Choroid plexus epithelial cell (primary cell): ENCODE measurements around the gene SFMBT2.

Experiments
- DNase-seq: peaks from one replicate; pipeline ENCODE4 v3.0.0-alpha.2; 2010; ENCODE audit warnings: low read depth
- H3K4me3 ChIP-seq: 2 replicates; pipeline ENCODE4 v1.5.1; 2011; ENCODE audit warnings: low read depth, mild to moderate bottlenecking, control low read depth, low read length, moderate library complexity
- CTCF ChIP-seq: conservative IDR thresholded peaks from 2 replicates; pipeline ENCODE4 v1.5.1; 2011; ENCODE audit warnings: low read depth, mild to moderate bottlenecking, control low read depth, inconsistent platforms, low read length, moderate library complexity

The SFMBT2 gene

DNA sequence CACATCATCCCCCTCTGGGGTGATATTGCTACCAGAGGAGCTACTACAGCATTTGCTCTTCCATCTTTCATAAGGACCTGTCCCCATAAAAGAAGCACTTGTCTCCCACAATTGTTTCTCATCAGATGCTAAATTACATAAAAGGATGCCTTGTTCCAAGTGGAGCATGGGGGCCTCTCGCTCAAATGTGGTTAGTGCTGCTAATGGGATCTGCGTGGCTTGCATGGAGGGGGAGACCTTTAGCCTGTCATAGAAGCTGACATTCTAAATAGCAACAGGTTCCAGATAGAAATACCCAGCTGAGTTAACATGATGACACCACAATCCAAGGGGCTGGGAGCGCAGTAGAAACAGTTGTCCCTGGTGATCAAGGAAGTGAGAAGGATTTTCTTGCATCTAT lies 257.9 kb downstream of the SFMBT2 start:
- DNase-seq = no peak
- no peak for TF ChIP-seq CTCF
- H3K4me3 ChIP-seq = no peak overlapping the region

DNA sequence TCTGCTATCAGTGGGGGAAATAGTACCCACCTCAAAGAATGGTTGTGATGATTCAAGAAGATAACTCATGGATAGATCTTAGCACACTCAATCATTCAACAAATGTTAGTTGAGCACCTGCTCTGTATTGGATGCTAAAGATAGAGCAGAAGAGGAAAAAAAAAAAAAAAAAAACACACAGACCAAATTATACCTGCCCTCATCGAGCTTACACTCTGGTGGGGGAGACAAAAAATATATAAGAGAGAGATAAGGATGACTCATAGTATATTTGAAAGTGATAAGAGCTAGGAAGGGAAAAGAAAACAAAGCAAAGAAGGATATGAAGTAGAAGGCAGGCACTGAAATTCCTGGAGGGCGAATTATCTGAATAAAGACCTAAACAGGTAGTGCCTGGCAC lies 258.5 kb downstream of the SFMBT2 start:
- no peak for TF ChIP-seq CTCF
- DNase-seq = no peak
- no peak overlapping the region for H3K4me3 ChIP-seq

- TF ChIP-seq CTCF = no peak
- H3K4me3 ChIP-seq = no peak overlapping the region
- DNase-seq = no peak
Observed at GRCh38 chr10:7151538-7151937, 259.3 kb downstream of the SFMBT2 start.

GRCh38 chr10:7150349-7150748 lies 260.5 kb downstream of the SFMBT2 start:
- H3K4me3 ChIP-seq = no peak overlapping the region
- DNase-seq = no peak
- no peak for TF ChIP-seq CTCF

- DNase-seq = no peak
- no peak for TF ChIP-seq CTCF
- no peak overlapping the region for H3K4me3 ChIP-seq
Observed at GRCh38 chr10:7146189-7146588, 264.6 kb downstream of the SFMBT2 start.

GRCh38 chr10:7136016-7136415 lies 274.8 kb downstream of the SFMBT2 start:
- no peak overlapping the region for H3K4me3 ChIP-seq
- TF ChIP-seq CTCF = no peak
- DNase-seq = no peak

DNA sequence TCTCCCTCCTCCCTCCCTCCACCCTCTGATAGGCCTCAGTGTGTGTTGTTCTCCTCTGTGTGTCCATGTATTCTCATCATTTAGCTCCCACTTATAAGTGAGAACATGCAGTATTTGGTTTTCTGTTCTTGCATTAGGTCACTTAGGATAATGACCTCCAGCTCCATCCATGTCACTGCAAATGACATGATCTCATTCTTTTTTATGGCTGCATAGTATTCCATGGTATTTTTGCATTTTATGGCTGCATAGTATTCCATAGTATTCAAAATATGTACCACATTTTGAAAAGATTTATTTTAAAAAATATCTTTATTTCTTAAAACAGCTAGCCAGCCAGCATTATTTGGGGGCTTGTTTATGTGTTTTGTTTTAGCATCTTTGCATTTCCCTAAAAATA lies 275.6 kb downstream of the SFMBT2 start:
- no peak overlapping the region for H3K4me3 ChIP-seq
- no peak for TF ChIP-seq CTCF
- DNase-seq = no peak
